ENCODE data around the gene CLDN20.

DNA sequence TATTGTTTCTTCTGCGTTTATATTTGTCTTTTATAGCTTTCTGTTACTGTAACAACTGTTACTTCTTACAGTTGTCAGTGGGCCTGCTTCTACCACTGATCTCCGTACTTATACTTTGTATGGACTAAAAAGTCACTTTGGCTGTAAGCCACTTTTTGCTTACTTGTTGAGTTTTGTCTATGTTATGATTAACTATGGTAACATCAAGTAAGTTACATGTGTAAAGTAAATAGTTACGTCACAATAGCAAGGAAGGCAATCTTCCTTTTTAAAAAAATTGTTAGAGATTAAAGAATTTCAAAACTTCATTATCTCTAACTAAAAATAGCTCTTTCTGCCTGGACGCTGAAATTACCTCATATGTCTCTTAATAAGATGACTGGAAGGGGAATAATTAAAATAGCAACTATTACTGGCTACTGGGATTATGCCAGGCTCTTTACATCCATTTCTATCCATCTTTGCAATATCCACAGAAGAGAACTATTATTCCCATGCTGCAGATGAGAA, 39.6 kb downstream of the CLDN20 start:
- no peak for TF ChIP-seq CTCF (IDR thresholded peaks at IDR 0.05; ENCODE audit: low read depth, low read length, poor library complexity, severe bottlenecking)
- TF ChIP-seq EZH2phosphoT487 (IDR thresholded peaks at IDR 0.05; ENCODE audit: borderline replicate concordance, low read length): no peak

Data from DOHH2 (cell line).